H1 (cell line): ENCODE measurements around the gene ABL2. TPM values are rescaled to one million over a fixed set of nuclear protein-coding genes. Genes with fewer than 3 reads are reported as not detected.

Source experiments
- CTCF ChIA-PET: fragments of 300-600 bp; sonication (Branson Sonifier 250); formaldehyde crosslinking; loops from one replicate; lab custom pipeline; 2021; ENCODE audit not compliant: partially characterized antibody; lab: Charles Lee
- POLR2A ChIA-PET: fragments of 300-600 bp; sonication (Branson Sonifier 250); formaldehyde crosslinking; loops from one replicate; lab custom pipeline; 2021; ENCODE audit warnings: inconsistent platforms; ENCODE audit not compliant: partially characterized antibody; lab: Charles Lee
- DNase-seq, 2 experiments: peaks; one replicate each; pipeline versions ENCODE4 v3.0.0 to v3.0.0-alpha.2; 2010 to 2022; ENCODE audit warnings: low spot score in 2 of 2, low read depth in 1 of 2, mixed read lengths in 1 of 2
- FAIRE-seq: peaks from 2 replicates; lab custom pipeline; 2011; peaks lifted over from hg19 to GRCh38; lab: Jason Lieb, UNC
- H2AFZ ChIP-seq: 2 replicates; pipeline ENCODE4 v1.8.1; 2012; ENCODE audit warnings: low read length, inconsistent platforms
- H2AK5ac ChIP-seq: 2 replicates; pipeline ENCODE4 v1.6.1; 2013; ENCODE audit warnings: low read depth, low read length
- H2BK120ac ChIP-seq: replicated peaks from 2 replicates; pipeline ENCODE3; 2013; ENCODE audit warnings: low read depth, low read length, inconsistent platforms
- H2BK12ac ChIP-seq: 2 replicates; pipeline ENCODE4 v1.6.1; 2013; ENCODE audit warnings: low read depth, low read length
- H2BK15ac ChIP-seq: 2 replicates; pipeline ENCODE4 v1.6.1; 2013; ENCODE audit warnings: low read length
- H2BK20ac ChIP-seq: 2 replicates; pipeline ENCODE4 v1.6.1; 2013; ENCODE audit warnings: low read length
- H2BK5ac ChIP-seq: 2 replicates; pipeline ENCODE4 v1.6.1; 2013; ENCODE audit warnings: low read depth, low read length
- H3K14ac ChIP-seq: 2 replicates; pipeline ENCODE4 v1.6.1; 2013; ENCODE audit warnings: inconsistent platforms; ENCODE audit not compliant: insufficient read length
- H3K18ac ChIP-seq: 2 replicates; pipeline ENCODE4 v1.6.1; 2013; ENCODE audit warnings: low read length; ENCODE audit errors: extremely low read depth
- H3K23ac ChIP-seq: 2 replicates; pipeline ENCODE4 v1.6.1; 2013; ENCODE audit warnings: inconsistent platforms; ENCODE audit not compliant: insufficient read length
- H3K23me2 ChIP-seq: 2 replicates; pipeline ENCODE4 v1.6.1; 2013; ENCODE audit warnings: low read depth, low read length
- H3K27ac ChIP-seq: 2 replicates; pipeline ENCODE4 v1.6.1; 2011; ENCODE audit warnings: low read depth, low read length, inconsistent platforms
- H3K27me3 ChIP-seq, 4 experiments: replicated peaks in 1 of 4; 1 replicate in 1 of 4; 2 replicates in 3 of 4; pipeline versions ENCODE4 v1.6.1 to v1.8.1; 2011 to 2013; ENCODE audit warnings: low read length in 3 of 4, mild to moderate bottlenecking in 3 of 4, inconsistent platforms in 2 of 4, mixed read lengths in 2 of 4, moderate library complexity in 1 of 4; ENCODE audit not compliant: control insufficient read depth in 3 of 4, insufficient read depth in 3 of 4; ENCODE audit errors: extremely low read depth in 1 of 4
- H3K36me3 ChIP-seq, 4 experiments: 2 replicates each; pipeline versions ENCODE4 v1.6.1 to v1.8.1; 2011 to 2013; ENCODE audit warnings: mild to moderate bottlenecking in 4 of 4, low read length in 3 of 4, moderate library complexity in 2 of 4, control low read depth in 1 of 4, inconsistent platforms in 1 of 4; ENCODE audit not compliant: insufficient read depth in 4 of 4, control insufficient read depth in 2 of 4
- H3K4ac ChIP-seq: replicated peaks from 2 replicates; pipeline ENCODE3; 2013; ENCODE audit warnings: low read length, low read depth, mixed read lengths, inconsistent platforms; ENCODE audit not compliant: insufficient read length
- H3K4me1 ChIP-seq, 4 experiments: replicated peaks in 1 of 4; 1 replicate in 1 of 4; 2 replicates in 3 of 4; pipeline versions ENCODE4 v1.6.1 to v1.8.1; 2011 to 2013; ENCODE audit warnings: low read length in 3 of 4, inconsistent platforms in 2 of 4, mixed read lengths in 1 of 4; ENCODE audit not compliant: insufficient read depth in 4 of 4, control insufficient read depth in 3 of 4
- H3K4me2 ChIP-seq, 2 experiments: 2 replicates each; pipeline versions ENCODE4 v1.6.1 to v1.8.1; 2011 to 2013; ENCODE audit warnings: low read depth in 2 of 2, low read length in 2 of 2, control low read depth in 1 of 2, inconsistent platforms in 1 of 2, mild to moderate bottlenecking in 1 of 2; ENCODE audit not compliant: insufficient read depth in 1 of 2
- H3K4me3 ChIP-seq, 4 experiments: fragments of 200-600, 300-600 bp in 1 of 4; sonication (generic), shearing (Covaris generic), sonication (Bioruptor Twin) in 1 of 4; 2 replicates each; pipeline versions ENCODE4 v1.5.1 to v1.8.1; 2011 to 2016; ENCODE audit warnings: low read length in 4 of 4, low read depth in 3 of 4, control low read depth in 2 of 4, inconsistent platforms in 2 of 4, mild to moderate bottlenecking in 2 of 4, mixed read lengths in 1 of 4, moderate library complexity in 1 of 4; ENCODE audit not compliant: insufficient read depth in 2 of 4; ENCODE audit errors: extremely low read depth in 1 of 4
- H3K56ac ChIP-seq: replicated peaks from 2 replicates; pipeline ENCODE3; 2013; ENCODE audit warnings: low read depth, mild to moderate bottlenecking, mixed read lengths, low read length, inconsistent platforms; ENCODE audit not compliant: insufficient read length
- H3K79me1 ChIP-seq: 2 replicates; pipeline ENCODE4 v1.6.1; 2013; ENCODE audit warnings: low read depth, low read length, control low read depth
- H3K79me2 ChIP-seq, 2 experiments: 2 replicates each; pipeline versions ENCODE4 v1.6.1 to v1.8.1; 2012 to 2013; ENCODE audit warnings: low read length in 2 of 2, mild to moderate bottlenecking in 2 of 2, inconsistent platforms in 1 of 2; ENCODE audit not compliant: insufficient read depth in 2 of 2, control insufficient read depth in 1 of 2
- H3K9ac ChIP-seq, 4 experiments: replicated peaks in 1 of 4; 1 replicate in 1 of 4; 2 replicates in 3 of 4; pipeline versions ENCODE4 v1.6.1 to v1.8.1; 2011 to 2013; ENCODE audit warnings: low read depth in 3 of 4, low read length in 3 of 4, control low read depth in 2 of 4, mild to moderate bottlenecking in 2 of 4, moderate library complexity in 2 of 4, inconsistent platforms in 1 of 4; ENCODE audit errors: extremely low read depth in 1 of 4
- H3K9me3 ChIP-seq, 2 experiments: 2 replicates each; pipeline versions ENCODE4 v1.6.1 to v1.8.1; 2012 to 2013; ENCODE audit warnings: mild to moderate bottlenecking in 2 of 2, moderate library complexity in 2 of 2, control low read depth in 1 of 2, inconsistent platforms in 1 of 2, low read depth in 1 of 2, low read length in 1 of 2, mixed read lengths in 1 of 2; ENCODE audit not compliant: insufficient read depth in 2 of 2
- H4K20me1 ChIP-seq, 2 experiments: replicated peaks in 1 of 2; 2 replicates each; pipeline versions ENCODE3 to v1.8.1; 2011 to 2013; ENCODE audit warnings: inconsistent platforms in 2 of 2, low read length in 2 of 2, mild to moderate bottlenecking in 1 of 2; ENCODE audit not compliant: insufficient read depth in 2 of 2, control insufficient read depth in 1 of 2
- H4K5ac ChIP-seq: 2 replicates; pipeline ENCODE4 v1.6.1; 2013; ENCODE audit warnings: low read length, low read depth, mixed read lengths, inconsistent platforms; ENCODE audit not compliant: insufficient read length
- H4K8ac ChIP-seq: 2 replicates; pipeline ENCODE4 v1.8.0; 2013; ENCODE audit warnings: mild to moderate bottlenecking, moderate library complexity, low read length, inconsistent platforms; ENCODE audit not compliant: insufficient read depth; ENCODE audit errors: extremely low read depth
- H4K91ac ChIP-seq: replicated peaks from 2 replicates; pipeline ENCODE3; 2013; ENCODE audit warnings: low read length, mixed read lengths, inconsistent platforms; ENCODE audit not compliant: insufficient read length
- ATF3 ChIP-seq: IDR thresholded peaks from 2 replicates; pipeline ENCODE4 v1.6.1; 2011; ENCODE audit warnings: low read depth, mild to moderate bottlenecking, low read length; ENCODE audit not compliant: insufficient read depth
- CHD1 ChIP-seq: IDR thresholded peaks from 2 replicates; pipeline ENCODE4 v1.6.1; 2012; ENCODE audit warnings: low read depth, low read length, improper control_type of control experiment
- GTF2F1 ChIP-seq: IDR thresholded peaks from 2 replicates; pipeline ENCODE4 v1.6.1; 2012; ENCODE audit warnings: low read depth, low read length, improper control_type of control experiment, borderline replicate concordance
- MAX ChIP-seq: IDR thresholded peaks from 2 replicates; pipeline ENCODE4 v1.6.1; 2012; ENCODE audit warnings: inconsistent platforms
- RBBP5 ChIP-seq: IDR thresholded peaks from 2 replicates; pipeline ENCODE4 v1.7.1; 2012; ENCODE audit warnings: low read depth, mild to moderate bottlenecking, inconsistent platforms, low read length, moderate library complexity, borderline replicate concordance
- RNF2 ChIP-seq: fragments of 200-900, 300-1000 bp; sonication (generic); IDR thresholded peaks from 2 replicates; pipeline ENCODE4 v1.7.1; 2016; ENCODE audit warnings: borderline replicate concordance, low read depth, mild to moderate bottlenecking, antibody characterized with exemption, low read length; ENCODE audit not compliant: poor library complexity, severe bottlenecking; ENCODE audit errors: missing control alignments
- SP1 ChIP-seq: IDR thresholded peaks from 2 replicates; pipeline ENCODE4 v1.6.1; 2011; ENCODE audit warnings: low read depth, low read length
- USF2 ChIP-seq: IDR thresholded peaks from 2 replicates; pipeline ENCODE4 v1.6.1; 2011; ENCODE audit warnings: low read length, improper control_type of control experiment
- WGBS, 2 experiments: shearing (Covaris generic) in 1 of 2; methylation state at CpG; one replicate each; pipeline versions ENCODE4 v1.1.6 to v1.1.7; 2013 to 2015; ENCODE audit warnings: low lambda C conversion rate in 2 of 2, mixed read lengths in 2 of 2, inconsistent platforms in 1 of 2, low coverage in 1 of 2, missing lambda C conversion rate in 1 of 2; ENCODE audit not compliant: insufficient replicate concordance in 2 of 2, insufficient coverage in 1 of 2, insufficient read length in 1 of 2; ENCODE audit errors: extremely low coverage in 1 of 2, missing lambda C conversion rate in 1 of 2; 5-methylcytosine and 5-hydroxymethylcytosine counted together
- polyA plus RNA-seq, 7 experiments: library from polyadenylated mRNA; depleted of rRNA in 3 of 7; stranded (reverse) in 5 of 7; unstranded in 2 of 7; fragments of >200 nt in 5 of 7; fragments of 200-250 nt in 2 of 7; gene quantifications; 1 replicate in 5 of 7; 2 replicates in 1 of 7; 4 replicates in 1 of 7; pipeline versions ENCODE4 v1.2.1 to v1.2.3, GENCODE V29; 2011 to 2013; ENCODE audit warnings: missing spikeins in 2 of 7, mixed read lengths in 2 of 7
- total RNA-seq: library from RNA; stranded (reverse); fragmentation: NEBNext Ultra II Directional; extraction: Animal tissue kit (Norgen Biotek cat#: 25700); gene quantifications from 2 replicates; pipeline ENCODE4 v1.2.1, GENCODE V29; 2021

The ABL2 gene
- total and polyA plus RNA-seq, 2 of the 8 experiments (the other 6 are each of a cell fraction or from before 2014, with no cell fraction given): 4.5 to 19.1 TPM

GRCh38 chr1:179053486-179053885, 176.0 kb downstream of the ABL2 start:
- Histone ChIP-seq H3K79me2 (no peaks in the 10 kb centered on the region), H2AK5ac (no peak overlapping the region), H3K4ac (no peak overlapping the region), H4K8ac (no peak overlapping the region), H3K9ac (no peak overlapping the region), H2BK15ac (no peak overlapping the region), H3K79me1 (no peaks in the 10 kb centered on the region), H3K23ac (no peak overlapping the region), H3K14ac (no peak overlapping the region), H2BK120ac (no peak overlapping the region), H3K4me3 (no peak overlapping the region), H3K36me3 (peaks cover 0 to 13% (median 3%) of the 10 kb centered on the region in 4 experiments; a peak in 3 of 8 replicates), H4K5ac (no peak overlapping the region), H3K56ac (no peak overlapping the region), H3K27me3 (no peaks in the 10 kb centered on the region), H2AFZ (no peak overlapping the region), H3K27ac (no peak overlapping the region), H4K20me1 (no peaks in the 10 kb centered on the region), H2BK12ac (no peak overlapping the region), H3K4me1 (peaks cover 0 to 4% (median 3%) of the 10 kb centered on the region in 4 experiments; a peak in 5 of 7 replicates), H3K23me2 (no peaks in the 10 kb centered on the region), H3K9me3 (no peaks in the 10 kb centered on the region; a peak in 2 of 4 replicates), H2BK5ac (no peak overlapping the region), H4K91ac (no peak overlapping the region), H3K18ac (no peak overlapping the region), H2BK20ac (no peak overlapping the region), H3K4me2 (no peak overlapping the region)
- POLR2A ChIA-PET: no interaction called here
- CTCF ChIA-PET: no interaction called here
- FAIRE-seq: no peak
- no peak for DNase-seq
- WGBS, 2 experiments: 85% methylated on average over 2 of the region's 2 CpGs; no CpG with 5 or more reads in 1 of the 2 experiments
- TF ChIP-seq USF2 (no peak), MAX (no peak), CHD1 (no peak), GTF2F1 (no peak), RBBP5 (no peak), RNF2 (no peak), SP1 (no peak), ATF3 (no peak)
